ENCODE data around the gene HAUS7. TPM values are rescaled to one million over a fixed set of nuclear protein-coding genes. Genes with fewer than 3 reads are reported as not detected.
A peak's percentile ranks its signal among the peaks of the same experiment; 100 is the strongest.

The HAUS7 gene
- total RNA-seq, 1 experiment from 2014 or later = 59.9 TPM

GRCh38 chrX:153495903-153496589 lies 25.7 kb upstream of the HAUS7 start:
- ChIA-PET CTCF (interaction anchor here (0.7 kb wide), 1 partner anchor 594 kb away, joined by 3 read pairs; no protein-coding TSS in a partner anchor), POLR2A (no interaction called here)
- in situ Hi-C loops (cut with HindIII; ENCODE audit: low pct_unique_long_range_greater_than_20kb, low sequenced_read_pairs) (no loop called here), intact Hi-C loops (cut with micrococcal nuclease; ENCODE audit: unreplicated experiment) (no loop called here)
- no peak for DNase-seq (ENCODE audit: low read depth, low spot score)
- TF ChIP-seq REST (IDR thresholded peaks at IDR 0.05; ENCODE audit: insufficient read depth in 1 of 2, low read depth in 2 of 2, low read length in 1 of 2) (no peak), TCF7L2 (IDR thresholded peaks at IDR 0.05; ENCODE audit: low read depth, low read length) (no peak), POLR2AphosphoS5 (IDR thresholded peaks at IDR 0.05; ENCODE audit: low read depth, low read length) (no peak), SIN3A (IDR thresholded peaks at IDR 0.05; ENCODE audit: borderline replicate concordance, insufficient read depth, low read depth, low read length) (no peak), CTCF (IDR thresholded peaks at IDR 0.05) (no peak)
- H3K4me3 ChIP-seq (ENCODE audit: low read depth in 2 of 2, low read length in 2 of 2) = peak overlapping the region in 1 of 2 experiments; percentile 7; a peak in 2 of 4 replicates
- no TSS peak for BruUV-seq (replicated peaks)
- 0 out of 2 replicates have a peak, but pooled peaks have one; percentile 6 for ATAC-seq
- no peak overlapping the region for H3K27ac ChIP-seq (ENCODE audit: low read length)
- no peaks in the 10 kb centered on the region for H3K27me3 ChIP-seq (ENCODE audit: control insufficient read depth, insufficient read depth, low read length)
- no peaks in the 10 kb centered on the region for H3K9me3 ChIP-seq (ENCODE audit: control insufficient read depth, insufficient read depth, low read depth, low read length)
- H3K4me1 ChIP-seq (ENCODE audit: control insufficient read depth, insufficient read depth, low read length) = peaks cover 7% of the 10 kb centered on the region
- no peaks in the 10 kb centered on the region for H3K36me3 ChIP-seq (ENCODE audit: control insufficient read depth, insufficient read depth, low read length)

- POLR2A ChIA-PET = no interaction called here
- Histone ChIP-seq H3K4me1 (ENCODE audit: control insufficient read depth, insufficient read depth, low read length) (peaks cover 13% of the 10 kb centered on the region), H3K4me3 (ENCODE audit: low read depth in 2 of 2, low read length in 2 of 2) (peak overlapping the region; percentile 22 to 39), H3K27ac (ENCODE audit: low read length) (no peak overlapping the region), H3K27me3 (ENCODE audit: control insufficient read depth, insufficient read depth, low read length) (no peaks in the 10 kb centered on the region), H3K9me3 (ENCODE audit: control insufficient read depth, insufficient read depth, low read depth, low read length) (no peaks in the 10 kb centered on the region), H3K36me3 (ENCODE audit: control insufficient read depth, insufficient read depth, low read length) (no peaks in the 10 kb centered on the region)
- CTCF ChIA-PET = no interaction called here
- intact Hi-C loops (cut with micrococcal nuclease; ENCODE audit: unreplicated experiment) = no loop called here
- BruUV-seq (replicated peaks) = no TSS peak
- TF ChIP-seq POLR2AphosphoS5 (IDR thresholded peaks at IDR 0.05; ENCODE audit: low read depth, low read length) = no peak
- no peak for TF ChIP-seq CTCF (IDR thresholded peaks at IDR 0.05)
- TF ChIP-seq SIN3A (IDR thresholded peaks at IDR 0.05; ENCODE audit: borderline replicate concordance, insufficient read depth, low read depth, low read length) = no peak
- TF ChIP-seq TCF7L2 (IDR thresholded peaks at IDR 0.05; ENCODE audit: low read depth, low read length) = no peak
- no peak for TF ChIP-seq REST (IDR thresholded peaks at IDR 0.05; ENCODE audit: insufficient read depth in 1 of 2, low read depth in 2 of 2, low read length in 1 of 2)
- DNase-seq (ENCODE audit: low read depth, low spot score) (no peak), ATAC-seq (no peak)
- in situ Hi-C loops (cut with HindIII; ENCODE audit: low pct_unique_long_range_greater_than_20kb, low sequenced_read_pairs) = no loop called here
These were observed 25.0 kb upstream of the HAUS7 start for GRCh38 chrX:153495362-153495751.
